Measurements from ENCODE around the gene PKP3.

GRCh38 chr11:429931-430456, 36.0 kb downstream of the PKP3 start:
- TF ChIP-seq CTCF (IDR thresholded peaks at IDR 0.05) (no peak), POLR2A (IDR thresholded peaks at IDR 0.05) (no peak)

All from stomach (tissue), 4 donors.